Osteoblast (primary cell): ENCODE results near the gene KRT75. TPM values are rescaled to one million over a fixed set of nuclear protein-coding genes. Genes with fewer than 3 reads are reported as not detected.

Experiments
- DNase-seq: peaks from one replicate; pipeline ENCODE4 v3.0.0; 2011; ENCODE audit warnings: low spot score, mixed read lengths; ENCODE audit not compliant: insufficient read length; ENCODE audit errors: missing footprints
- H2AFZ ChIP-seq: 2 replicates; pipeline ENCODE4 v1.6.0; 2011; ENCODE audit warnings: mild to moderate bottlenecking, low read length
- H3K27ac ChIP-seq: 2 replicates; pipeline ENCODE4 v1.5.1; 2011; ENCODE audit warnings: mild to moderate bottlenecking, low read depth, low read length, moderate library complexity
- H3K27me3 ChIP-seq: 2 replicates; pipeline ENCODE4 v1.6.0; 2012; ENCODE audit warnings: mild to moderate bottlenecking, control low read depth, inconsistent platforms, low read length, moderate library complexity; ENCODE audit not compliant: insufficient read depth
- H3K36me3 ChIP-seq: 2 replicates; pipeline ENCODE4 v1.5.1; 2011; ENCODE audit warnings: mild to moderate bottlenecking, low read length, control low read depth, moderate library complexity; ENCODE audit not compliant: insufficient read depth
- H3K4me1 ChIP-seq: 2 replicates; pipeline ENCODE4 v1.5.1; 2011; ENCODE audit warnings: mild to moderate bottlenecking, low read length, control low read depth, moderate library complexity; ENCODE audit not compliant: insufficient read depth
- H3K4me2 ChIP-seq: 2 replicates; pipeline ENCODE4 v1.6.0; 2011; ENCODE audit warnings: mild to moderate bottlenecking, low read length; ENCODE audit not compliant: insufficient read depth
- H3K4me3 ChIP-seq: fragments of 200-600 bp; sonication (generic); 3 replicates; pipeline ENCODE4 v1.5.1; 2012; ENCODE audit warnings: mild to moderate bottlenecking, low read length, inconsistent platforms; ENCODE audit not compliant: insufficient read depth
- H3K79me2 ChIP-seq: 2 replicates; pipeline ENCODE4 v1.6.0; 2012; ENCODE audit warnings: mild to moderate bottlenecking, low read length, control low read depth, inconsistent platforms; ENCODE audit not compliant: insufficient read depth
- H3K9me3 ChIP-seq: 2 replicates; pipeline ENCODE4 v1.5.1; 2011; ENCODE audit warnings: low read depth, low read length, control low read depth
- H4K20me1 ChIP-seq: 2 replicates; pipeline ENCODE4 v1.6.0; 2012; ENCODE audit warnings: mild to moderate bottlenecking, low read length, control low read depth; ENCODE audit not compliant: insufficient read depth
- CTCF ChIP-seq: IDR thresholded peaks from 2 replicates; pipeline ENCODE4 v1.5.1; 2011; ENCODE audit warnings: mild to moderate bottlenecking, low read depth, low read length, moderate library complexity; ENCODE audit errors: extremely low read depth
- total RNA-seq: library from RNA; depleted of rRNA; stranded (reverse); fragments of >200 nt; gene quantifications from 2 replicates; pipeline ENCODE4 v1.2.3, GENCODE V29; 2012

KRT75 gene
- total RNA-seq, 1 donor, result under 0.01 TPM

GRCh38 chr12:52394836-52395405 is 39.2 kb downstream of the KRT75 start:
- Histone ChIP-seq H2AFZ (no peak overlapping the region), H3K4me3 (no peak overlapping the region), H4K20me1 (no peaks in the 10 kb centered on the region), H3K79me2 (no peaks in the 10 kb centered on the region), H3K4me2 (no peak overlapping the region), H3K9me3 (no peaks in the 10 kb centered on the region), H3K27me3 (peaks cover 40% of the 10 kb centered on the region), H3K4me1 (peaks cover under 1% of the 10 kb centered on the region), H3K36me3 (no peaks in the 10 kb centered on the region), H3K27ac (no peak overlapping the region)
- no peak for DNase-seq
- TF ChIP-seq CTCF, result no peak

- Histone ChIP-seq H4K20me1 (no peaks in the 10 kb centered on the region), H3K9me3 (no peaks in the 10 kb centered on the region), H3K4me3 (no peak overlapping the region), H3K36me3 (no peaks in the 10 kb centered on the region), H3K4me1 (peaks cover 7% of the 10 kb centered on the region), H3K27me3 (peaks cover 53% of the 10 kb centered on the region), H3K79me2 (no peaks in the 10 kb centered on the region), H3K27ac (no peak overlapping the region), H2AFZ (no peak overlapping the region), H3K4me2 (no peak overlapping the region)
- no peak for DNase-seq
- TF ChIP-seq CTCF, result no peak
These were observed 41.6 kb downstream of the KRT75 start for GRCh38 chr12:52392465-52393007.

- no peaks in the 10 kb centered on the region for H3K79me2 ChIP-seq
- no peak overlapping the region for H3K4me3 ChIP-seq
- H3K27ac ChIP-seq, result no peak overlapping the region
- H2AFZ ChIP-seq, result no peak overlapping the region
- DNase-seq, result peak; percentile 68
- peaks cover 53% of the 10 kb centered on the region for H3K27me3 ChIP-seq
- peaks cover 7% of the 10 kb centered on the region for H3K4me1 ChIP-seq
- TF ChIP-seq CTCF, result no peak
- no peaks in the 10 kb centered on the region for H3K9me3 ChIP-seq
- H3K4me2 ChIP-seq, result no peak overlapping the region
- no peaks in the 10 kb centered on the region for H3K36me3 ChIP-seq
- no peaks in the 10 kb centered on the region for H4K20me1 ChIP-seq
These were observed 42.6 kb downstream of the KRT75 start for GRCh38 chr12:52391618-52392002.

GRCh38 chr12:52390739-52391617 is 43.2 kb downstream of the KRT75 start:
- Histone ChIP-seq H3K27ac (no peak overlapping the region), H3K4me3 (no peak overlapping the region)
- TF ChIP-seq CTCF, result peak; percentile 79

More at GRCh38 chr12:52390739-52391617, 43.2 kb downstream of the KRT75 start:
- no peaks in the 10 kb centered on the region for H4K20me1 ChIP-seq
- H2AFZ ChIP-seq, result no peak overlapping the region
- peak; percentile 87 for DNase-seq
- no peaks in the 10 kb centered on the region for H3K9me3 ChIP-seq
- H3K36me3 ChIP-seq, result no peaks in the 10 kb centered on the region
- no peaks in the 10 kb centered on the region for H3K79me2 ChIP-seq
- H3K4me2 ChIP-seq, result no peak overlapping the region
- peaks cover 7% of the 10 kb centered on the region for H3K4me1 ChIP-seq
- peaks cover 51% of the 10 kb centered on the region for H3K27me3 ChIP-seq
